Forelimb muscle (tissue), 1 donor: ENCODE measurements around the gene GSKIP. TPM values are rescaled to one million over a fixed set of nuclear protein-coding genes. Genes with fewer than 3 reads are reported as not detected.
"Not testable (repeated sequence)": the region's sequence is repeated elsewhere in the genome, so short reads cannot be mapped to it uniquely, and the experiment has no call there.

ENCODE experiments used
- DNase-seq: peaks from one replicate; pipeline ENCODE4 v3.0.0-alpha.2; 2013; ENCODE audit warnings: low read depth
- polyA plus RNA-seq: library from polyadenylated mRNA; unstranded; fragments of 120-200 nt; gene quantifications from one replicate; pipeline ENCODE4 v1.2.1, GENCODE V29; 2013; ENCODE audit not compliant: insufficient read length

GSKIP gene, protein sequence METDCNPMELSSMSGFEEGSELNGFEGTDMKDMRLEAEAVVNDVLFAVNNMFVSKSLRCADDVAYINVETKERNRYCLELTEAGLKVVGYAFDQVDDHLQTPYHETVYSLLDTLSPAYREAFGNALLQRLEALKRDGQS
- polyA plus RNA-seq: 13.5 TPM

DNA sequence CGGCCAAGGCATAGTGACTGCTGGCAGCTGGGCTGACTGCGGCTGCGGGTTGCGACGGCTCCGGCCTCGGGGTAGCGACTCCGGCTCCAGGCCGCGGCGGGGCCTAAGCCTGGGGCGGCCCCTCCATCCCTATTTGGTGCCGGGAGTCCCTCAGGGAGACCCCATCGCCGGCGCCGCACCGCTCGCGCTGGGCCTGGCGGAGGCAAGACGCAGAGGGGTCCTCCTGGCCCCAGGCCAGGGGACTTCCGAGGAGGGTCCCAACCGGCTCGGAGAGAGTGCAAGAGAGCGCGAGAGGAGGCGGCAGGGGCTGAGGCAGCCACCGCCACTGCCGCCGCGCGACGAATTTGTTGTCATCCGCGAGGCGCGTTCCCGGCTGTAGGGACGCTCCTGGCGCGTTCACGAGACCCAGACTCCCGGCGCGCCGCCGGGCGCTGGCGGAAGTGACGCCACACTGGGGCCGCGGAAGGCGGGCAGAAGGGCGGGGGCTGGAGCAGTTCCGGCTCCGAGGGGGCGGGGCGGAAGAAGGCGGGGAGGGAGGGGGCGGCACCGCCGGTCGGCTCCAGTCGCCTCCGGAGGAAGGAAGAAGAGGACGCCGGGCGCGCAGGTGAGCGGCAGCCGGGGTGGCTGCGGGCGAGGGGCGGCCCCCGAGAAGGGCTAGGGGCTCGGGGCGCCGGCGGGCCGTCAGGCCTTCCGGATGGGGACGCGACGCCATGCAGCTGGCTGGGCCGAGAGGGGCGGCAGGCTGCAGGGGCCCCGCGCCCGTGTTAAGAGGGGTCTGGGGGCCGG lies at the start of gene GSKIP, which contains the start of gene ATG2B:
GSKIP (plus strand) TSS at position 562 of the 786 bp plus-strand sequence. CDS start 18,722 bp downstream, outside the sequence.
ATG2B (minus strand) TSS at position 377 of the 786 bp plus-strand sequence; CDS start at position 12, 365 bp downstream.
- DNase-seq: peak; percentile 83

DNA sequence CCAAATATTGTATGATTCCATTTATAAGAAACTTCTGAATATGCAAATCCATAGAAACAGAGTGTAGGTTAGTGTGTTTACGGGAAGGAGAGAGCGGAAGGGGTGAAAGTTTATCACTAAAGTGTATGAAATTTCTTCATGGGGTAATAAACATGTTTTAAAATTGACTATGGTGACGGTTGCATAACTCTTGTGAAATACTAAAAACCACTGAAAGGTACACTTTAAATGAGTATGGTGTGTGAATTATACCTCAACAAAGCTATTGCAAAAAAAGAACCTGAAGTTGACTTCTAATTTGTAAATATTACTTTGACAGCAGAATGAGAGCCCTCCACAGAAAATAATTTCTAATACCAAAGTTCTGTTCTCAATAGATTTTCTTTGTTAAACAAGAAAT lies 47.2 kb upstream of the GSKIP start:
- DNase-seq: no peak

DNA sequence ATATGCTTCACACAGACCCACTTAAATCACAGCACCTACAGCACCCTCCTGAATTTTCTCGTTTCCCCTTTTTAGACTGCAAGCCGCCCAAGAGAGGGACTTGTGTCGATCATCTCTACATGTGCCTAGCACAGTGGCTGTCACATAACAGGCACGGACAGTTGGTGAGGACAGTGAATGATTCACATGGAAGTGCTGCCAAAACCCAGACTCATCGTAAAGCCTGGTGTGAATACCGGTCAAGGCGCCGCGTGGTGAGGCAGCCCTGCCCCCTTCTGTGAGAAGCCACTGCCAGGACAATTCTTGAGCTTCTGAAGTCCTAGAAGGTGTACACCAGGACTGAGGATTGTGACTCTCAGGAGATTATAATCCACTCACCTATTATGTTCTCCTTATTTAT lies 44.5 kb upstream of the GSKIP start:
- DNase-seq: no peak

DNA sequence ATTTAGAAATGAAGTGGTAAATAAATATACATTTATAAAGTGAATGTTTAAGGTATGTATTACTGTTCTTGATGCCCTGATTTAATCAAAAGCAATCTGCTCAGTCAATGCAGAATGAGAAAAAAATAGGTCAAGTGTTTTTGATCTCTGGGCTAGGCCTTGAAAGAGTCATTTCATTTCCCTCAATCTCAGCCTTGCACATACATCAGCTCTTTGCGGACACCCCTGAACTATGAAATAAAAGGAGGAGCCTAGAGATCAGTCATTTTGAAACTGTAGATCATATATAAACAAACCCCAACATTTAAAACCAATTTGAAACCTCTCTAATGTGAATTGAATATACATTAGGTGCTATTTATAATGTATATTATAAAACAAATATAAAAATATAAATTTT lies 42.7 kb upstream of the GSKIP start:
- DNase-seq: no peak

DNA sequence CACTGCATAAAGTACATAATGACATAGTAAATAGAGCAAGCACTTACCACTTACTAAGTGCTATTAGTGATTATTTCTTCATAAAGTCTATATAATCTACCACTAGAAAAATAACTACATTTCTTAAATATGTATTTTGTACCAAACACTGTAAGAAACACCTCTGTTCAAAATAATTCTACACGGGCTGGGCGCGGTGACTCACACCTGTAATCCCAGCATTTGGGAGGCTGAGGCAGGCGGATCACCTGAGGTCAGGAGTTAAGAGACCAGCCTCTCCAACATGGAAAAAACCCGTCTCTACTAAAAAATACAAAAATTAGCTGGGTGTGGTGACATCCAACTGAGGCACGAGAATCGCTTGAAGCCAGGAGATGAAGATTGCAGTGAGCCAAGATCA lies 39.1 kb upstream of the GSKIP start:
- no peak for DNase-seq

DNA sequence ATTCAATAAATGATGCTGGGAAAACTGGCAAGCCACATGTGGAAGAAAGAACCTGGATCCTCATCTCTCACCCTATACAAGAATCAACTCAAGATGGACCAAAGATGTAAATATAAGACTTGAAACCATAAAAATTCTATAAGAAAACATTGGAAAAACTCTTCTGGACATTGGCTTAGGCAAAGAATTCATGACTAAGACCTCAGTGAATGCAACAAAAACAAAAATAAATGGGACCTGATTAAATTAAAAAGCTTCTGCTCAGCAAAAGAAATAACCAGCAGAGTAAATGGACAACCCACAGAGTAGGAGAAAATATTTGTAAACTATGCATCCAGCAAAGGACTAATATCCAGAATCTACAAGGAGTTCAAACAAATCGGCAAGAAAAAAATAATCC lies 24.8 kb upstream of the GSKIP start:
- DNase-seq: no peak

DNA sequence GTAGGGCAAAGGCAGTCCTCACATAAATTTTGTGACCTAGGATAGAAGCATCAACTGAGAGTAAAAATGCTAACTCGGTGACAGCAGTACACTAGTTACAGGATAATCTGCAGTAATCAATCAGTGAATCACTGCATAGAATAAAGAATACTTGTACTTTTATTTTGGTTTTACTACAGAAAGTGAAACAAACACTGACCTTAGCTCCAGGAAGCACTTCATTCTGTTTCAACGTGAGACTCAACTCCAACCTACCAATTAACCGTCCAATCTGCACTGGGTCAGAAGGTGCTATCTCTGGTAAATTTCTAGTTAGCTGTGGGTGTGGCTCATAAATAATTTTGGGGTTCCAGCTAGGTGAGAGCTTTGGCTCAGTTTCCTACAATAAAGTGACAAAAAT lies 22.0 kb upstream of the GSKIP start:
- no peak for DNase-seq

DNA sequence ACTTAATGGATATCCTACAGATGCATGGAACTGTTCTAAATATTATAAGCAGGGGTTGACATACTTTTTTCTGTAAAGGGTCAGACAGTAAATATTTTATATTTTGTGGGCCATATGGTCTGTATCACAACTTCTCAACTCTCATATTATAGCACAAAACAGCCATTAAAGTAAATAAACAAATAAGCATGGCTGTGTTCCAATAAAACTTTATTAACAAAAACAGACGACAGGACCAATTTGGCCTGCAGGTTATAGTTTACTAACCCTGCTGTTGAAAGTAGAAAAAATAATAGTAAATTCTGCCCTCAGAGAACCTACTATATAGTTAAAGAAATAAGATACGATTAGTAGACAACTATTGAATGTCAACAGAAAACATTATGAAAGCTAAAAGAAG lies 17.7 kb upstream of the GSKIP start:
- no peak for DNase-seq

DNA sequence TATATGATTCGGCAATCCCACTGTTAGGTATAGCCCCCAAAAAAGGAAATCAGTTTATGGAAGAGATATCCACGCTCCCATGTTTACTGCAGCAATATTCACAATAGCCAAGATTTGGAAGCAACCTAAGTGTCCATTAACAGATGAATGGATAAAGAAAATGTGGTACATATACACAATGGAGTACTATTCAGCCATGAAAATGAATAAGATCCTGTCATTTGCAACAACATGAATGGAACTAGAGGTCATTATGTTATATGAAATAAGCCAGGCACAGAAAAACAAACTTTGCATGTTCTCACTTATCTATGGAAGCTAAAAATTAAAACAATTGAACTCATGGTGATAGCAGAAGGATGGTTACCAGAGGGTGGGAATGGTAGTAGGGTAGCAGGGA lies 15.4 kb upstream of the GSKIP start:
- DNase-seq: not testable (repeated sequence)

DNA sequence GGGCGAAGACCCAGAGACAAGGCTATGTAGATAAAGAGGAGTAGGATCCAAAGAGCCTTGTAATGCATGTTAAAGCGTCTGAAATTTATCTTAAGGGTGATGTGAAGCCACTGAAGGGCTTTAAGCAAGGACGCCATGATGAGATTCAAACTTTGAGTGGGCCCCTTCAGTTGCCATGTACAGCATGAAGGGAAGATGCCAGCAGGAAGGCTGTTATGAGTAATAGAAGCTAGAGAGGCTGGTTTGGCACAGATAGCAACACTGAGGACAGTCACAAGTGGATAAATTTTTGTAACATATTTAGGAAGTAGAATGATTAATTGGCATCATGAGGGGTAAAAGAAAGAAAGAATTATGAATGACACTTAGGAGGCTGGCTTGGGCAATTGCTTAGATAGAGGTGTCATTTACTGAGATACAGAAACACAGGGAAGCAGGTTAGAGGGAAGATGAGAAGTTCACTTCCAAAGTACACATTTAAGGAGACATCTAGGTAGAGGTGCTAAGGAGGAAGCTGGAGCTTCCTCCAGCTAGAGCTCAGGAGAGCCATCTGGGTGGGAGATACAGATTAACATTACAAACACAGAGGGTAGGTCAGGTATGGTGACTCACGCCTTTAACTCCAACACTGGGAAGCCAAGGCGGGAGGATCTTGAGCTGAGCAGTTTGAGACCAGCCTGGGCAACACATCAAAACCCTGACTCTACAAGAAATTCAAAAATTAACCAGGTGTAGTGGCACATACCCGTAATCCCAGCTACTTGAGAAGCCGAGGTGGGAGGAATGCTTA lies 13.8 kb upstream of the GSKIP start:
- DNase-seq: no peak

DNA sequence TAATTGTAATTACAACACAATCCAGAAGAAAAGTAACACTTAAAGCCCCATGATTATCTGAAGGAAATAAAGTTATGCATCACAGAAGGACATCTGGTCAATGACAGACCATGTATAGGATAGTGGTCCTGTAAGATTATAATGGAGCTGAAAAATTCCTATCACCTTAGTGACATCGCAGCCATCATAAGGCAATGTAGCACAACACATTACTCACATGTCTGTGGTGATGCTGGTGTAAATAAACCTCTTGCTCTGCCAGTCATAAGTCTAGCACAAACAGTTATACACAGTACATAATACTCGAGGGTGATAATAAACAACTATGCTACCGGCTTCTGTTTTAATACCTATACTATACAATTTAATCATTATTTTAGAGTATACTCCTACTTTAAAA lies 11.3 kb upstream of the GSKIP start:
- DNase-seq: no peak

DNA sequence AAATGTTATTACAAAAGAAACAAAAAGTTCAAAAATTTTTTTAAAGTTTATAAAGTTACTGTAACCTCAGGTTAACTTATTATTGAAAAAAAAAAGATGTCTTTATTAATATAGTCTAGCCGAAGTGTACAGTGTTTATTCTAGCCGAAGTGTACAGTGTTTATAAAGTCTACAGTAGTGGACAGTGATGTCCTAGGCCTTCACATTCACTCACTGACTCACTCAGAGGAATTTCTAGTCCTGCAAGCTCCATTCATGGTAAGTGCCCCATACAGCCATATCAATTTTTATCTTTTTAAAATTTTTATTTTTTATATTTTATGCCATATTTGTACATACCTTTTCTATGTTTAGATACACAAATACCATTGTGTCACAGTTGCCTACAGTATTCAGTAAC lies 10.6 kb upstream of the GSKIP start:
- no peak for DNase-seq

DNA sequence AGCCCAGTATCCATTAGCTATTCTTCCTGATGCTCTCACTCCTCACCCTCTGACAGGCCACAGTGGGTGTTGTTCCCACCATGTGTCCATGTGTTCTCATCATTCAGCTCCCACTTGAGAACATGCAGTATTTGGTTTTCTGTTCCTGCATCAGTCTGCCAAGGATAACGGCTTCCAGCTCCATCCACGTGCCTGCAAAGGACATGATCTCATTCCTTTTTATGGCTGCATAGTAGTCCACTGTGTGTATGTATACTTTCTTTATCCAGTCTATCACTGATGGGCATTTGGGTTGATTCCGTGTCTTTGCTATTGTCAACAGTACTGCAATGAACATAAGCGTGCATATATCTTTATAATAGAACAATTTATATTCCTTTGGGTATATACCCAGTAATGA lies 9.1 kb upstream of the GSKIP start:
- DNase-seq: no peak

DNA sequence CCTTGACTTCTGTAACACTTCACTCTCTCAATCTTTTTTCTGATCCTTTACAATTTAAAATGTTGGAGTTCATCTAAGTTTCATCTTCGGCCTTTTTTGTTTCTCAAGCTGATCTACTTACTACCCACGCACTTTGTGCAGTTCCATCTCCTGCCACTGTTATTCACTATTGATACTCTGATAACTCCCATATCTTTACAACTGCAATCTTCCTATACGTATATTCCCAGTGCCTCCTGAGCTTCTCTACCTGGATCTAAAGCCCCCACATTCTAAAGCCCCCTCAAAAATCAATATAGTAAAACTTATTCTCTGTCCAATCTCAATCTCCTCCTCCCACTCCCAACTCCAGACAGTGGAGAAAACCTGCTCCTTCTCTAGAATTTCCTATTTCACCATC lies 6.1 kb upstream of the GSKIP start:
- DNase-seq: no peak

DNA sequence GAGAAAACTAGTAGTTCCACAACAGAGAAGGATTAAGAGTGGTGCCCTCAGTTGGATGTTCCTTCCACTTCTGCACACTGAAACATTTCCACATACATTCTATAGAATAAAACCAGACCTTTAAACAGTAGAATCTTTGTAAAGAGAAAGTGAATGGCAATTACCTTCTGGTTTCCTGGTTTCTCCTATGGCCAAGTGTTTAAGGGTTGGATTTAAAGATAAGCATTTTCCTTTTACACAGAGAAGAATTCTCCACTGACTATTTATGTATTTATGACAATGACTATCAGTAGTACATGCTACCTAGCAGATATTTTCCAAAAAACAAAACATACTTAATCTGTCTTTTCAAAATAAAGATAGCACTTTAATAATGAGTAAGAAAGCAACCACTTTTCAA lies 3.4 kb upstream of the GSKIP start:
- no peak for DNase-seq

DNA sequence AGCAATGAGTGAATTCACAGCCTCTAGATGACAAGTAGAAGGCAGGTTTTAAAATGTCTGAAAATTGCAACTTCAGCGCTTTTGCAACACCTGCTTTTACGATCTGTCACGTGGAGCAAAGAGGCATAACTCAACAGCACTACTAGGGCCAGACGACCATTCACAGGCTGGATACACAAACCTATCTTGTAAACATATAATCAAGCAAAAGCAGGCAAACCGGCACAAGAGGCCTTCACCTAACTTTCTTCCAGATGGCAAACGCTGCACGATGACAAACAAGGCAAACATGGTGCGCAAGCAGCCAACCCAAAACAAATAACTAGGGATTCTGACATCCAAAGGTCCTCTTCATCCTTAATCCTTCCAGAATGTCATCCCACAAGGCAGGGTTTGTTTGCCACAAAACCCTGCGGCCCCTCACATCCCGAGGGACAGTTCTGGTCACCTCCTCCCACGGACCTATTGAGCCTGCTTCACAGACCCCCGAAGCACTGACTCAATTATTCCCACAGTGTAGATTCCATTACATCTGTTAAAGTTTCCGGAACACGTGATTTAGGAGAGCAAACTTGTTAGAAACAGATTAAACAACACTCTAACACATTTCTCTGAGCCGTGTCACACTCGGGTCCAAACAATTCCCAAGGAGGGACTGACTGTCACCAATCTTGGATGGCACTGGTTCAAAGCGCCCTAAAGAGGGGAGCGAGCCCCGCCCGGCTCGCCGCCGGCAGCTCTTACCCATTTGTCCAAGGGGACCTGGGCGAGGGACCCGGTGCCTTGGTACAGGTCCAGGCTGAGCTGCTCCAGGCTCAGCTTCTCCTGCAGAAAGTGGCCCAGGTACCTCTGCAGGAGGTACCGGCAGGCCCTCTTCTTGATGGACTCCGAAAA lies 1.0 kb upstream of the GSKIP start:
- DNase-seq: no peak

DNA sequence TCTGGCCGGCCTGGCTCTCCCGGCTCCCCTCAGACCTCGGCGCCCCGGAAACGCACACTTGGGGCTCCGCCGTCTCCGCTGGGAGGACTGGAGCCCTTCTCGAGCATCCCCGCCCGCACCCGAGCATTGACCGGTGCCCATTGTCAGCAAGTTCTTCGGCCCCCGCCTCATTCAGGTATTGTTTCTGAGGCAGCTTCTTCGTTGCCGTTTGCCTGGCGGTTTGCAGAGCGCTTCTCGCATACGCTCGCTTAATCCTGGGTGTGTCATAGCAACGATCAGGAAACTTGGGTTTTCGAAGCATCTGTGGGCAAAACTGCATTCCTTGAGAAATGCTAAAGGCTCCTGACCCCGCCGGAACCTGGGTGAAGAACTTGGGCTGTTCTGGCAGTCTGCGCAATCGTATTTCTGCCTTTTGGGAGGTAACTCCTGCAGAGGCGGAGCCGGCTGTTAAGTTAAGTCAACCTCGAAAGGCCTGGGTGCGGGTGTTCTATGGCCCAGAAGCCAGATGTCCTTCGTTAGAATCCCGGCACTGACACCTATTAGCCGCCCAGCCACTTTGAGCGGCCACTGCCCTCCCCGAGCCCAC lies 518 bp downstream of the GSKIP start:
- no peak for DNase-seq

DNA sequence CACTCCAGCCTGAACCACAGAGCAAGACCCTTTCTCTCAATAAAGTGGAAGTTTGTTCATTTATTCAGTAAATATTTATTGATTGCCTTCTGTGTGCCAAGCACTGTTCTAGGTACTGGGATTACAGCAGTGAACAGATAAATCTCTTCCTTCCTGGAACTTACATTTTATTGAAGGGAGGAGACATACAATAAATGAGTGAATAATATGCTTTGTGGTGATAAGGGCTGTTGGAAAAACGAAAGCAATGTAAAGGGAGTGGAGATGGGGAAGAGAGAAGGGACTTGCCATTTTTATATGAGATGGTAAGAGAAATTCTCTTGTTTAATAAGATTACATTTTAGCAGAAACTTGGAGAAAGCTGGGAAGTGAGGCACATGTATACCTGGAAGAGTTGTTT lies 1.6 kb downstream of the GSKIP start:
- DNase-seq: no peak

DNA sequence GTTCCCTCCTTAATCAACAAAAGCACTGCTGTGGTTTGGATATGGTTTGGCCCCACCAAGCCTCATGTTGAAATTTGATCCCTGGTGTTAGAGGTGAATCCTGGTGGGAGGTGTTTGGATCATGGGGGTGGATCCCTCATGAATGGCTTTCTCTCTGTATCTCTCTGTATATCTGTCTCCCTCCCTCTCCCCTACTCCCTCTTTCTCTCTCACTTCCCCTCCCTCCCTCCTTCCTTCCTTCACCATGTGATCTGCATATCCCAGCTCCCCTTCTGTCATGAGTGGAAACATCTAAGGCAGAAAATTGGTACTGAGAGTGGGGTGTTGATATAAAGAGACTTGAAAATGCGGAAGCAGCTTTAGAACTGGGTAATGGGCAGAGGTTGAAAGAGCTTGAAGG lies 5.2 kb downstream of the GSKIP start:
- no peak for DNase-seq

DNA sequence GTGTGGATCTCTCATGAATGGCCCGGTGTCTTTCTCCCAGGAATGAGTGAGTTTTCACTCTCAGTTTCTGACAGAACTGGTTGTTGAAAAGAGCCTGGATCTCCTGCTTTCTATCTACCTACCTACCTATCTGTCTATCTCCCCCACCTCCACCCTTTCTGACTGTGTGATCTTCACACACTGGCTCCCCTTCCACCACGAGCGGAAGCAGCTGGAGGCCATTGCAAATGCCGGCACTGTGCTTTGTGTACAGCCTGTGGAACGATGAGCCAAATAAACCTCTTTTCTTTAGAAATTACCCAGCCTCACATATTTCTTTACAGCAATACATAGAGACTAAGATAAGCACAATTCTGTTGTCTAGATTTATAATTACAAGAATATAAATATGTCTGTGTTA lies 7.2 kb downstream of the GSKIP start:
- no peak for DNase-seq

DNA sequence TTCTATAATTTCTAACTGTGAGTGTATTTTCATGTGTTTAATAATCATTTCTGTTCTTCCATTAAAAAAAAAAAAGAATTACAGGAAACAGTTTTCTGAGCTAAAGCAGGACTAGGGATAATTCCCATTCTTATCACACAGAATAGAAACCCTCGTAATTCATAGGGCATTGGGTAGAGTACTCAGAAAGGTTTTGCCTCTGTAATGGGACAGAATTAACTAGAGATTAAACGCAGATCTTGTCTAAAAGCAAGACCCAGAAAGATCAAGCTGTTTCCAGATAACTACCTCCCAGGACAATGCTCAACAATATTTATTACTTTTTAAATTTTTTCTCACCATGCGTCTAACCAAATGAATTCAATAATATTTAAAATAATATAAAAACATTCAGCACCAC lies 10.2 kb downstream of the GSKIP start:
- DNase-seq: no peak
